Small intestine (tissue), 7 donors: ENCODE results near the gene BANF2. TPM values are rescaled to one million over a fixed set of nuclear protein-coding genes. Genes with fewer than 3 reads are reported as not detected.

ENCODE experiments used
- DNase-seq, 2 donors: peaks; one replicate each; pipeline versions ENCODE4 v3.0.0 to v3.0.0-alpha.2; 2013
- FAIRE-seq: peaks from 2 replicates; lab custom pipeline; 2012; peaks lifted over from hg19 to GRCh38; lab: Jason Lieb, UNC
- H3K27ac ChIP-seq, 3 donors: one replicate each; pipeline ENCODE4 v1.5.1; 2013; ENCODE audit warnings: low read length in 2 of 3, mild to moderate bottlenecking in 2 of 3, control low read depth in 1 of 3, inconsistent platforms in 1 of 3, low read depth in 1 of 3, moderate library complexity in 1 of 3
- H3K27me3 ChIP-seq, 3 donors: one replicate each; pipeline ENCODE4 v1.6.1; 2013; ENCODE audit warnings: low read length in 3 of 3, inconsistent platforms in 1 of 3; ENCODE audit not compliant: control insufficient read depth in 3 of 3, insufficient read depth in 3 of 3
- H3K36me3 ChIP-seq, 3 donors: one replicate each; pipeline ENCODE4 v1.6.1; 2013; ENCODE audit warnings: low read length in 3 of 3, inconsistent platforms in 1 of 3, low read depth in 1 of 3, mild to moderate bottlenecking in 1 of 3, moderate library complexity in 1 of 3; ENCODE audit not compliant: control insufficient read depth in 3 of 3, insufficient read depth in 2 of 3
- H3K4me1 ChIP-seq, 3 donors: one replicate each; pipeline ENCODE4 v1.6.1; 2013; ENCODE audit warnings: low read length in 2 of 3, inconsistent platforms in 1 of 3, low read depth in 1 of 3, mild to moderate bottlenecking in 1 of 3, moderate library complexity in 1 of 3; ENCODE audit not compliant: control insufficient read depth in 3 of 3, insufficient read depth in 2 of 3
- H3K4me3 ChIP-seq, 3 donors: one replicate each; pipeline ENCODE4 v1.5.1; 2013; ENCODE audit warnings: low read length in 3 of 3, control low read depth in 1 of 3, inconsistent platforms in 1 of 3, low read depth in 1 of 3, mild to moderate bottlenecking in 1 of 3, moderate library complexity in 1 of 3
- H3K9me3 ChIP-seq, 2 donors: one replicate each; pipeline ENCODE4 v1.6.1; 2013; ENCODE audit warnings: low read depth in 1 of 2, low read length in 1 of 2; ENCODE audit not compliant: control insufficient read depth in 2 of 2, insufficient read depth in 1 of 2
- WGBS, 3 donors: extraction: QIAGEN DNeasy Blood & Tissue Kit; methylation state at CpG; one replicate each; pipeline ENCODE4 v1.1.7; 2013; 5-methylcytosine and 5-hydroxymethylcytosine counted together
- polyA plus RNA-seq, 4 donors: library from polyadenylated mRNA; stranded (reverse) in 3 of 4; unstranded in 1 of 4; fragments of 200-250 nt in 3 of 4; fragments of 120-200 nt in 1 of 4; gene quantifications; one replicate each; pipeline versions ENCODE4 v1.2.1 to v1.2.3, GENCODE V29; 2013
- donor health status: healthy with polysubstance abuse.
- donor health status: control.
- donor health status: control.
- donor health status: Bipolar disorder and iron deficiency.
- donor health status: healthy.

Gene BANF2
- polyA plus RNA-seq, 4 donors, result not detected

- 90 to 100% (median 95%) methylated on average over 2 of the region's 2 CpGs for WGBS, 3 donors
- no peaks in the 10 kb centered on the region for H3K9me3 ChIP-seq
- no peak for DNase-seq
- no peak overlapping the region for H3K27ac ChIP-seq
- H3K27me3 ChIP-seq, result no peaks in the 10 kb centered on the region
- H3K36me3 ChIP-seq, result peaks cover 0 to 58% (median 6%) of the 10 kb centered on the region in 3 donors
- no peak for FAIRE-seq
- no peak overlapping the region for H3K4me3 ChIP-seq
- H3K4me1 ChIP-seq, result peaks cover 2 to 24% (median 5%) of the 10 kb centered on the region in 3 donors
These were observed 22.8 kb upstream of the BANF2 start for GRCh38 chr20:17676942-17677341.

GRCh38 chr20:17678295-17678694, 21.5 kb upstream of the BANF2 start:
- peak in 1 of 2 donors; percentile 44 for DNase-seq
- no peak for FAIRE-seq
- no peak overlapping the region for H3K4me3 ChIP-seq
- no peak overlapping the region for H3K27ac ChIP-seq
- H3K4me1 ChIP-seq, result peaks cover 2 to 31% (median 6%) of the 10 kb centered on the region in 3 donors
- H3K36me3 ChIP-seq, result peaks cover 0 to 52% (median 6%) of the 10 kb centered on the region in 3 donors
- 55 to 73% (median 64%) methylated on average over 2 of the region's 2 CpGs for WGBS, 3 donors
- H3K9me3 ChIP-seq, result no peaks in the 10 kb centered on the region
- no peaks in the 10 kb centered on the region for H3K27me3 ChIP-seq

GRCh38 chr20:17678886-17679285, 20.9 kb upstream of the BANF2 start:
- H3K4me1 ChIP-seq, result peaks cover 2 to 37% (median 6%) of the 10 kb centered on the region in 3 donors
- no peak overlapping the region for H3K4me3 ChIP-seq
- H3K27ac ChIP-seq, result peak overlapping the region in 2 of 3 donors; percentile 46 to 98
- peaks cover 0 to 49% (median 6%) of the 10 kb centered on the region in 3 donors for H3K36me3 ChIP-seq
- 68 to 76% (median 74%) methylated on average over 3 of the region's 3 CpGs for WGBS, 3 donors
- no peak for DNase-seq
- no peaks in the 10 kb centered on the region for H3K27me3 ChIP-seq
- H3K9me3 ChIP-seq, result no peaks in the 10 kb centered on the region
- no peak for FAIRE-seq

GRCh38 chr20:17679941-17680835, 19.6 kb upstream of the BANF2 start:
- H3K36me3 ChIP-seq, result peaks cover 0 to 38% (median 6%) of the 10 kb centered on the region in 3 donors
- H3K4me3 ChIP-seq, result peak overlapping the region; percentile 84 to 92 (median 87)
- H3K27me3 ChIP-seq, result no peaks in the 10 kb centered on the region
- peaks cover 3 to 47% (median 6%) of the 10 kb centered on the region in 3 donors for H3K4me1 ChIP-seq
- no peaks in the 10 kb centered on the region for H3K9me3 ChIP-seq
- 5 to 20% (median 19%) methylated on average over 27 of the region's 27 CpGs for WGBS, 3 donors
- peak; percentile 90 to 91 for DNase-seq
- H3K27ac ChIP-seq, result peak overlapping the region; percentile 89 to 99 (median 98)
- no peak for FAIRE-seq

- Histone ChIP-seq H3K4me3 (peak overlapping the region; percentile 84 to 92 (median 87)), H3K9me3 (no peaks in the 10 kb centered on the region), H3K27ac (peak overlapping the region; percentile 89 to 99 (median 98)), H3K4me1 (peaks cover 3 to 43% (median 6%) of the 10 kb centered on the region in 3 donors), H3K36me3 (peaks cover 0 to 30% (median 4%) of the 10 kb centered on the region in 3 donors), H3K27me3 (no peaks in the 10 kb centered on the region)
- 1 to 4% (median 1%) methylated on average over 39 to 110 of the region's 110 CpGs for WGBS, 3 donors
- FAIRE-seq (no peak), DNase-seq (peak; percentile 75 to 91)
These were observed 18.7 kb upstream of the BANF2 start for GRCh38 chr20:17680836-17681725.

- DNase-seq, result no peak
- H3K27ac ChIP-seq, result peak overlapping the region; percentile 89 to 99 (median 94)
- H3K27me3 ChIP-seq, result no peaks in the 10 kb centered on the region
- no peak for FAIRE-seq
- WGBS, 3 donors, result 0 to 1% (median 1%) methylated on average over 22 to 65 of the region's 65 CpGs
- peaks cover 0 to 6% of the 10 kb centered on the region in 2 donors for H3K9me3 ChIP-seq
- H3K36me3 ChIP-seq, result peaks cover 0 to 24% (median 4%) of the 10 kb centered on the region in 3 donors
- H3K4me1 ChIP-seq, result peaks cover 3 to 43% (median 6%) of the 10 kb centered on the region in 3 donors
- H3K4me3 ChIP-seq, result peak overlapping the region; percentile 64 to 92 (median 84)
These were observed 18.1 kb upstream of the BANF2 start for GRCh38 chr20:17681726-17682102.

- H3K9me3 ChIP-seq, result peaks cover 0 to 12% of the 10 kb centered on the region in 2 donors
- peaks cover 3 to 43% (median 6%) of the 10 kb centered on the region in 3 donors for H3K4me1 ChIP-seq
- WGBS, 3 donors, result 0 to 1% (median 1%) methylated on average over 49 to 79 of the region's 79 CpGs
- H3K27ac ChIP-seq, result peak within 1 kb of the TSS; percentile 89 to 99 (median 94)
- H3K36me3 ChIP-seq, result peaks cover 0 to 21% (median 4%) of the 10 kb centered on the region in 3 donors
- FAIRE-seq (no peak), DNase-seq (peak; percentile 98 to 99)
- H3K27me3 ChIP-seq, result no peaks in the 10 kb centered on the region
- peak within 1 kb of the TSS; percentile 64 to 92 (median 84) for H3K4me3 ChIP-seq
These were observed 17.5 kb upstream of the BANF2 start, which contains the start of gene RRBP1 for GRCh38 chr20:17682103-17682888. TSS of gene RRBP1 (minus strand) at chr20:17682242. CDS start at chr20:17660507, 21,735 bp downstream.
